HepG2 (cell line): ENCODE measurements around the gene CAMK2N2. TPM values are rescaled to one million over a fixed set of nuclear protein-coding genes. Genes with fewer than 3 reads are reported as not detected.

ENCODE experiments used
- CENPBD1 ChIP-seq: sonication (generic); formaldehyde crosslinking; IDR thresholded peaks from 2 replicates; pipeline ENCODE4 v1.8.0; 2022; ENCODE audit warnings: missing genetic modification reagents, low read depth, mild to moderate bottlenecking, borderline replicate concordance
- CSRNP2 ChIP-seq: sonication (generic); formaldehyde crosslinking; conservative IDR thresholded peaks from 2 replicates; pipeline ENCODE4 v1.8.0; 2022; ENCODE audit warnings: low read depth, missing genetic modification reagents
- GLMP ChIP-seq: sonication (generic); formaldehyde crosslinking; IDR thresholded peaks from 2 replicates; pipeline ENCODE4 v1.9.0; 2021; ENCODE audit warnings: missing genetic modification reagents, mild to moderate bottlenecking, borderline replicate concordance
- HINFP ChIP-seq: sonication (generic); formaldehyde crosslinking; IDR thresholded peaks from 2 replicates; pipeline ENCODE4 v1.4.0; 2020; ENCODE audit warnings: low read depth, mild to moderate bottlenecking, missing genetic modification reagents
- HNF1A ChIP-seq, 2 experiments: sonication (generic) in 1 of 2; formaldehyde crosslinking in 1 of 2; IDR thresholded peaks; 2 replicates each; pipeline versions ENCODE4 v1.4.0 to v1.6.1; 2016 to 2020; ENCODE audit warnings: borderline replicate concordance in 1 of 2, low read depth in 1 of 2, mild to moderate bottlenecking in 1 of 2, missing genetic modification reagents in 1 of 2
- HNF4A ChIP-seq: sonication (generic); formaldehyde crosslinking; IDR thresholded peaks from 2 replicates; pipeline ENCODE4 v1.4.0; 2020; ENCODE audit warnings: missing genetic modification reagents
- KAT7 ChIP-seq: IDR thresholded peaks from 2 replicates; pipeline ENCODE4 v1.6.1; 2018; ENCODE audit warnings: borderline replicate concordance, missing compliant biosample characterization
- MZF1 ChIP-seq: sonication (generic); formaldehyde crosslinking; IDR thresholded peaks from 2 replicates; pipeline ENCODE4 v1.8.1; 2023; ENCODE audit warnings: mild to moderate bottlenecking, missing genetic modification reagents, borderline replicate concordance
- RBM39 ChIP-seq: fragments of 200-400 bp; formaldehyde crosslinking; IDR thresholded peaks from one replicate; pipeline ENCODE4 v1.6.1; 2018; ENCODE audit warnings: antibody characterized with exemption, mild to moderate bottlenecking, low read depth, low read length; ENCODE audit not compliant: poor library complexity, severe bottlenecking
- REXO4 ChIP-seq: sonication (generic); formaldehyde crosslinking; IDR thresholded peaks from 2 replicates; pipeline ENCODE4 v1.8.0; 2022; ENCODE audit warnings: missing genetic modification reagents, mild to moderate bottlenecking, borderline replicate concordance
- SMAD1 ChIP-seq: sonication (generic); formaldehyde crosslinking; IDR thresholded peaks from 2 replicates; pipeline ENCODE4 v1.4.0; 2020; ENCODE audit warnings: missing genetic modification reagents, low read depth, mild to moderate bottlenecking, borderline replicate concordance
- TMF1 ChIP-seq: sonication (generic); formaldehyde crosslinking; IDR thresholded peaks from 2 replicates; pipeline ENCODE4 v1.8.1; 2022; ENCODE audit warnings: low read depth, missing genetic modification reagents
- ZNF17 ChIP-seq: sonication (generic); formaldehyde crosslinking; IDR thresholded peaks from 2 replicates; pipeline ENCODE4 v1.5.0; 2020; ENCODE audit warnings: mild to moderate bottlenecking, missing genetic modification reagents
- ZNF7 ChIP-seq: IDR thresholded peaks from 2 replicates; pipeline ENCODE4 v1.6.1; 2016; ENCODE audit warnings: missing biosample characterization, missing genetic modification reagents
- ZSCAN20 ChIP-seq: sonication (generic); formaldehyde crosslinking; IDR thresholded peaks from 2 replicates; pipeline ENCODE4 v1.4.0; 2020; ENCODE audit warnings: missing genetic modification reagents, mild to moderate bottlenecking, borderline replicate concordance
- polyA plus RNA-seq, 8 experiments: library from polyadenylated mRNA; depleted of rRNA in 3 of 8; stranded (reverse) in 7 of 8; unstranded in 1 of 8; fragments of >200 nt; fragmentation: Illumina TruSeq in 4 of 8; extraction: Trizol in 4 of 8; gene quantifications; 2 replicates each; pipeline versions ENCODE4 v1.2.1 to v1.2.3, GENCODE V29; 2011 to 2016; ENCODE audit warnings: low read depth in 4 of 8, missing spikeins in 1 of 8, mixed read lengths in 1 of 8; ENCODE audit not compliant: insufficient read depth in 1 of 8
- total RNA-seq, 5 experiments: library from RNA; depleted of rRNA; stranded (reverse); fragments of >200 nt; fragmentation: Illumina TruSeq; extraction: Trizol; gene quantifications; 2 replicates each; pipeline ENCODE4 v1.2.3, GENCODE V29; 2016; ENCODE audit warnings: low read depth in 1 of 5

Gene CAMK2N2
- total and polyA plus RNA-seq, 2 of the 13 experiments (the other 11 are each of a cell fraction or from before 2014, with no cell fraction given): 0.12 to 0.27 TPM

GRCh38 chr3:184249412-184250166 lies 11.8 kb downstream of the CAMK2N2 start, which contains the start of gene EEF1AKMT4 (continued):
- 0 out of 2 replicates have a peak, but pooled peaks have one; percentile 5 for TF ChIP-seq HNF4A (CRISPR knock-in tag)
- TF ChIP-seq ZNF7: no peak
- TF ChIP-seq REXO4 (CRISPR knock-in tag): no peak
- no peak for TF ChIP-seq MZF1 (CRISPR knock-in tag)
- TF ChIP-seq CSRNP2 (CRISPR knock-in tag): no peak
- no peak for TF ChIP-seq ZNF17 (CRISPR knock-in tag)
- TF ChIP-seq RBM39: peak; percentile 29
- TF ChIP-seq HINFP (CRISPR knock-in tag): no peak; the same call in 1 of the 2 replicates
- 0 out of 2 replicates have a peak, but pooled peaks have one; percentile 23 for TF ChIP-seq HNF1A (IDR thresholded peaks at IDR 0.05; ENCODE audit: low read depth)
- peak; percentile 49; the same call in 1 of the 2 replicates for TF ChIP-seq HNF1A (CRISPR knock-in tag; IDR thresholded peaks at IDR 0.05; ENCODE audit: borderline replicate concordance)
- peak; percentile 35 for TF ChIP-seq KAT7 (CRISPR knock-in tag)
- TF ChIP-seq ZSCAN20 (CRISPR knock-in tag): peak; percentile 40; the same call in 1 of the 2 replicates
- no peak for TF ChIP-seq CENPBD1 (CRISPR knock-in tag)
- TF ChIP-seq GLMP (CRISPR knock-in tag): no peak
- no peak for TF ChIP-seq TMF1 (CRISPR knock-in tag)
- TF ChIP-seq SMAD1 (CRISPR knock-in tag): no peak
